Right lobe of liver (tissue), 6 donors: ENCODE data around the gene GDNF. TPM values are rescaled to one million over a fixed set of nuclear protein-coding genes. Genes with fewer than 3 reads are reported as not detected.
A peak's percentile ranks its signal among the peaks of the same experiment; 100 is the strongest.

ENCODE experiments used
- ATAC-seq, 4 donors: fragments of 200-7000 bp; cut with Tn5 transposase; one replicate each; pipeline ENCODE4 v1.9.1; 2020; ENCODE audit warnings: mild to moderate bottlenecking in 4 of 4, moderate library complexity in 4 of 4
- DNase-seq, 3 donors: peaks; one replicate each; pipeline ENCODE4 v3.0.0-alpha.2; 2020
- H3K27ac ChIP-seq, 3 donors: fragments of 200-600 bp; one replicate each; pipeline ENCODE4 v1.8.0; 2022
- H3K27me3 ChIP-seq, 2 donors: fragments of 200-600 bp; one replicate each; pipeline ENCODE4 v1.8.0; 2022
- H3K36me3 ChIP-seq, 4 donors: fragments of 200-600 bp; sonication (generic) in 1 of 4; one replicate each; pipeline versions ENCODE4 v1.5.1 to v1.8.0; 2017 to 2022; ENCODE audit warnings: control low read depth in 1 of 4
- H3K4me1 ChIP-seq, 4 donors: fragments of 200-600 bp; sonication (generic) in 1 of 4; one replicate each; pipeline versions ENCODE4 v1.5.1 to v1.8.0; 2017 to 2022; ENCODE audit warnings: control low read depth in 1 of 4
- H3K4me3 ChIP-seq, 3 donors: fragments of 200-600 bp; one replicate each; pipeline ENCODE4 v1.8.0; 2022
- H3K9me3 ChIP-seq, 4 donors: fragments of 200-600 bp; sonication (generic) in 1 of 4; one replicate each; pipeline versions ENCODE4 v1.5.1 to v1.8.0; 2017 to 2022; ENCODE audit warnings: control low read depth in 1 of 4
- POLR2A ChIP-seq: fragments of 450-650 bp; IDR thresholded peaks from one replicate; pipeline ENCODE4 v1.6.1; 2017; ENCODE audit warnings: antibody characterized with exemption, mild to moderate bottlenecking
- WGBS: methylation state at CpG from one replicate; pipeline ENCODE4 v1.1.6; 2018; ENCODE audit warnings: low coverage, low lambda C conversion rate; ENCODE audit not compliant: insufficient coverage; ENCODE audit errors: missing lambda C conversion rate; 5-methylcytosine and 5-hydroxymethylcytosine counted together
- intact Hi-C, 2 donors: fragments of 100-400 bp; cut with DNase I; formaldehyde crosslinking; loops; one replicate each; pipeline versions ENCODE4 v1.11.2 to v1.14.1; 2022
- total RNA-seq, 6 experiments: library from RNA; depleted of rRNA in 2 of 6; stranded (reverse); fragments of >200 nt in 2 of 6; fragmentation: NEBNext Ultra II Directional in 3 of 6; extraction: Animal tissue kit (Norgen Biotek cat#: 25700) in 3 of 6; gene quantifications; one replicate each; pipeline versions ENCODE4 v1.1.0 to v1.2.4, GENCODE V29; 2016 to 2023
- TF ChIP-seq, protein P1 (sequence below), 4 donors: fragments of 200-600 bp in 3 of 4; fragments of 450-650 bp in 1 of 4; IDR thresholded peaks; one replicate each; pipeline versions ENCODE4 v1.5.1 to v1.8.0; 2016 to 2022; ENCODE audit warnings: antibody characterized with exemption in 4 of 4, mild to moderate bottlenecking in 2 of 4
- donor health status: DM: no; HTN: yes; CAD: no.
- donor health status: DM: no; HTN: no; CAD: no.
- donor health status: DM: no; HTN: no; CAD: no.
- donor health status: DM: no; HTN: yes; CAD: no.
- donor health status: DM: no; HTN: yes; CAD: no.

The GDNF gene
- total RNA-seq, 6 experiments from 2014 or later: 0.15 to 0.47 (median 0.26) TPM

DNA sequence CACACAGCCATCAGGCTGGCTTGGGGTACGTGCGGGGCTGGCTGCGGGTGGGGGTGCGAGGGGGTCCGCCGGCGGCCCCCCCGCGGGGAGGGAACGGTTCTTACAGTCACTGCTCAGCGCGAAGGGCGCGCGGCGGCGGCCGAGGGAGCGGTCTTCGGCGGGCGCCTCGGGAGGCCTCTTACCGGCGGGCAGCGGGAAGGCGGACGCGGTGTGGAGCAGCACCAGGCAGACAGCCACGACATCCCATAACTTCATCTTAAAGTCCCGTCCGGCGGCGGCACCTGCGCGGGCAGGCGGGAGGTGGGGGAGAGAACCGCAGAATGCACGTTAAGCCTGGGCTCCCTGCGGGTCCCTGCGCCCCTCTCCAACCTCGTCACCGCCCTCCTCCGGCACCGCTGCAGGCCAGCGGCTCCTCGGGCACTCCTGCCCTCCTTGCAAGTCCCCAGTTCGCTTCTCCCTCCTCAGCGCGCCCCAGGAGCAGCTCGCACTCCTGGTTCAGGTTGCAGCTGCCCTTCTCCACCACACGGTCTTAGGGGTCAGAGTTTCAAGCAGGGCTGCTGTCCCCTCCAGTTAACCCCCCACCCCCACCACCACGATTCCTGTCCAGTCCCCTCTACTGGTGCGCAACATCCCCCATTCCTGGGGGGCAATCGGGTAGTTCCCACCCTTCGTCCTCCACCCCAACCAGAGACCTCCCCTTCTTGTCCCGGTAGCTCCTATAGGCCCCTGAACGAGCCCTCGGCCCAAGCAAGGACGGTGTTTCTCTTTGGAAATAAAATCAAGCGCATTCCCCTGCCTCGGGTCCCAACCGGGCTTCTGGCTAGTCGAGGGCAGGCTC is 5.1 kb downstream of the GDNF start:
- Histone ChIP-seq H3K4me1 (peaks cover 0 to 34% (median 5%) of the 10 kb centered on the region in 4 donors), H3K36me3 (no peaks in the 10 kb centered on the region), H3K4me3 (no peak overlapping the region), H3K27me3 (peaks cover 0 to 12% of the 10 kb centered on the region in 2 donors), H3K9me3 (no peaks in the 10 kb centered on the region), H3K27ac (no peak overlapping the region)
- DNase-seq: no peak
- 24% methylated on average over 14 of the region's 64 CpGs for WGBS
- ATAC-seq: no peak
- TF ChIP-seq, protein P1, sequence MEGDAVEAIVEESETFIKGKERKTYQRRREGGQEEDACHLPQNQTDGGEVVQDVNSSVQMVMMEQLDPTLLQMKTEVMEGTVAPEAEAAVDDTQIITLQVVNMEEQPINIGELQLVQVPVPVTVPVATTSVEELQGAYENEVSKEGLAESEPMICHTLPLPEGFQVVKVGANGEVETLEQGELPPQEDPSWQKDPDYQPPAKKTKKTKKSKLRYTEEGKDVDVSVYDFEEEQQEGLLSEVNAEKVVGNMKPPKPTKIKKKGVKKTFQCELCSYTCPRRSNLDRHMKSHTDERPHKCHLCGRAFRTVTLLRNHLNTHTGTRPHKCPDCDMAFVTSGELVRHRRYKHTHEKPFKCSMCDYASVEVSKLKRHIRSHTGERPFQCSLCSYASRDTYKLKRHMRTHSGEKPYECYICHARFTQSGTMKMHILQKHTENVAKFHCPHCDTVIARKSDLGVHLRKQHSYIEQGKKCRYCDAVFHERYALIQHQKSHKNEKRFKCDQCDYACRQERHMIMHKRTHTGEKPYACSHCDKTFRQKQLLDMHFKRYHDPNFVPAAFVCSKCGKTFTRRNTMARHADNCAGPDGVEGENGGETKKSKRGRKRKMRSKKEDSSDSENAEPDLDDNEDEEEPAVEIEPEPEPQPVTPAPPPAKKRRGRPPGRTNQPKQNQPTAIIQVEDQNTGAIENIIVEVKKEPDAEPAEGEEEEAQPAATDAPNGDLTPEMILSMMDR (IDR thresholded peaks at IDR 0.05): no peak
- TF ChIP-seq POLR2A: no peak
- intact Hi-C loops: loop anchor here in 1 of 2 donors (5.0 kb wide), 1 partner anchor 358 kb away; no protein-coding TSS in a partner anchor

DNA sequence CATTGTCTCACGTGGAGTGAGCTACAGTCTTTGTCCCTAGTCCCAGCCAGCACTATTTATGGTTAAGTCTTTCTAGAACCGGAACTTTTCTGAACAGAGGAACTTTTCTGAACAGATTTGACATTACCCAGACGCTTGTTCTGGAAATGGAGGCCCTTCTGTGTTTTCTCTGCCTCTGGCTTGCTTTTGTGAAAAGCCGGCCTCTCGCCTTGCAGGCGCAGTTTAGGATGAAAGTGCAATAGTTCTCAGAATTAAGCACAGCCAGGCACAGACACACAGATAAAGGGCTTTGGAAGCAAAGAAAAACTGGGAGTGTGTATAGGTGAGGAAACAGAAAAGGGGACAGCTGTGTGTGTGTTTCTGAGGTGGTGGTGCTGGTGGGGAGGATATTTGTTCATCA is 5.9 kb downstream of the GDNF start:
- no peaks in the 10 kb centered on the region for H3K36me3 ChIP-seq
- peaks cover 0 to 28% (median 5%) of the 10 kb centered on the region in 4 donors for H3K4me1 ChIP-seq
- TF ChIP-seq POLR2A: no peak
- TF ChIP-seq, protein P1 (IDR thresholded peaks at IDR 0.05): no peak
- no peak for DNase-seq
- no peak overlapping the region for H3K4me3 ChIP-seq
- no peaks in the 10 kb centered on the region for H3K9me3 ChIP-seq
- ATAC-seq: no peak
- no peak overlapping the region for H3K27ac ChIP-seq
- peaks cover 0 to 6% of the 10 kb centered on the region in 2 donors for H3K27me3 ChIP-seq
- intact Hi-C loops: no loop called here
- WGBS: 55% methylated on average over 6 of the region's 6 CpGs

DNA sequence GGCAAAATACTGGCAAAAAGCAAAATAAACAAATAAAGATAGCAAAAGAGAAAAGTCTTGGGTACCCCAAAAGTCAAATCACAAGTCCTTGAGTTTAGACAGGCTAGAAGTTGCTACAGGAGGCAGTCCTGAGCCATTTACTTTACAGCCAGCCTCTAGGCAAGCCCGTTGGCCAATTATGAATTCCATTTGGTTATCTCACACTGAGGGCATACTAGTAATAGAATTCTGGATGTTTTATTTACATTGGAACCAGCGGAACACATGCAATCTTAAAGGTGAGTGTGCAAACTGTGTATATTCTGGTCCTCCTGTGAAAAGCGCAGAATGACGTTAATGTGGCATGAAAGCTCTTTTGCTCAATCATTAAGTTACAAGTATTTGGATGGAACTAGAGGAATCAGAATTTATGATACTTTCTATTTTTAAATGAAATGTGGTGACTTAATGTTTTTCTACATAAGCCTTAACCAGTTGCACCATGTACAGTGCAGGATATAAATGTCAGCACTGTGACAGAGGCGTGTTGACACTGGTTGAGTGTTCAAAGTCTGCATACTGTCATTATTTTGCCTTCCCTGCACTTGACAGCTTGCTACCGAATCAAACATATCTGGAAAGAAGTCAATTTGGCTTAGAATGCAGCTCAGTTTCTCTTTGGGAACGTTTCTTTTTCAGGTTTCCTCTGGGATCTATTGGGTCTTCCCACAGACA is 7.9 kb downstream of the GDNF start:
- 48% methylated on average over 7 of the region's 7 CpGs for WGBS
- H3K27me3 ChIP-seq: peaks cover 0 to 4% of the 10 kb centered on the region in 2 donors
- intact Hi-C loops: no loop called here
- ATAC-seq (peak in 2 of 4 donors; percentile 45 to 50), DNase-seq (no peak)
- H3K27ac ChIP-seq: no peak overlapping the region
- H3K9me3 ChIP-seq: no peaks in the 10 kb centered on the region
- H3K4me3 ChIP-seq: no peak overlapping the region
- H3K4me1 ChIP-seq: peaks cover 0 to 7% (median 3%) of the 10 kb centered on the region in 4 donors
- no peaks in the 10 kb centered on the region for H3K36me3 ChIP-seq
- TF ChIP-seq, protein P1 (IDR thresholded peaks at IDR 0.05): no peak
- TF ChIP-seq POLR2A: no peak

DNA sequence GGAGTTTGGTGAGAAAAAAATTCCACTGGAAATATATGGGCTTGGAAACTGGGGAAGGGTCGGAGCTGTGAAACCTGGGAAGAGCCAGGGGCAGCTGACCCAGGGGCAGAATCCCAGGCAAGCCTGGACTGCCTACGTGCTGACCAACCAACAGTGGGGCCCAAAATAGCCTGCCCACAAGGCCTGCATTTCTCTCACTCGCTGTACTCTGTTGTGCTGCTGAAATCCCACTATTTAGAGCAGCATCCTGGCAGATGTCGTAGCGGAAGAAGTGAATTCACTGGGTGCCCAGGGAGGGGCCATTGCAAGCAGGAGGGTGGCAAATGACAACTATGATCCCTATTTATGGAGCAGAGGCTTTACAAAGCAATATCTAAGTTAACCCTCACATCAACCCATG is 9.5 kb downstream of the GDNF start:
- DNase-seq (no peak), ATAC-seq (no peak)
- Histone ChIP-seq H3K36me3 (no peaks in the 10 kb centered on the region), H3K4me1 (no peaks in the 10 kb centered on the region), H3K4me3 (no peak overlapping the region), H3K9me3 (no peaks in the 10 kb centered on the region), H3K27ac (no peak overlapping the region), H3K27me3 (no peaks in the 10 kb centered on the region)
- 78% methylated on average over 3 of the region's 5 CpGs for WGBS
- intact Hi-C loops: no loop called here
- TF ChIP-seq, protein P1 (IDR thresholded peaks at IDR 0.05): no peak
- no peak for TF ChIP-seq POLR2A
